ENCODE data around the gene MMEL1.

MMEL1 gene

GRCh38 chr1:2595261-2595811 lies 37.5 kb downstream of the MMEL1 start:
- DNase-seq (ENCODE audit: low spot score), result no peak
- peak overlapping the region; percentile 58 for H3K23ac ChIP-seq (ENCODE audit: low read depth, low read length, poor library complexity)

GRCh38 chr1:2594641-2595131 lies 38.1 kb downstream of the MMEL1 start:
- Histone ChIP-seq H2BK120ac (ENCODE audit: low read depth, low read length) (peak overlapping the region; percentile 72), H3K4me3 (ENCODE audit: low read length in 2 of 2) (peak overlapping the region in 1 of 2 donors; percentile 38), H3K4me2 (ENCODE audit: insufficient read depth, low read length, poor library complexity, severe bottlenecking) (no peak overlapping the region), H2BK12ac (ENCODE audit: low read length) (peak overlapping the region; percentile 58), H3K4ac (ENCODE audit: low read length) (no peak overlapping the region), H4K8ac (ENCODE audit: low read depth, low read length) (no peak overlapping the region), H3K9ac (ENCODE audit: low read depth, low read length, poor library complexity) (no peak overlapping the region), H3K14ac (ENCODE audit: low read length) (peak overlapping the region; percentile 38), H2AK5ac (ENCODE audit: low read depth, low read length) (peak overlapping the region; percentile 84), H2BK5ac (ENCODE audit: low read length) (peak overlapping the region; percentile 53), H3K4me1 (ENCODE audit: control insufficient read depth in 2 of 2, insufficient read depth in 1 of 2, low read depth in 1 of 2, low read length in 2 of 2) (no peaks in the 10 kb centered on the region), H3K36me3 (replicated peaks in 1 of 2; ENCODE audit: control insufficient read depth in 2 of 2, insufficient read depth in 2 of 2, low read length in 2 of 2) (peaks cover 1 to 2% of the 10 kb centered on the region in 2 donors), H3K9me3 (replicated peaks in 1 of 2; ENCODE audit: control insufficient read depth in 2 of 2, insufficient read depth in 1 of 2, low read depth in 1 of 2, low read length in 2 of 2) (peaks cover 0 to 11% of the 10 kb centered on the region in 2 donors), H2AFZ (ENCODE audit: low read length) (no peak overlapping the region), H2BK15ac (ENCODE audit: low read length) (peak overlapping the region; percentile 91), H3K79me1 (ENCODE audit: low read depth, low read length) (no peaks in the 10 kb centered on the region), H3K18ac (ENCODE audit: low read length) (no peak overlapping the region), H3K27me3 (ENCODE audit: control insufficient read depth in 3 of 3, insufficient read depth in 3 of 3, low read depth in 1 of 3, low read length in 3 of 3) (peaks cover 0 to 21% (median 0%) of the 10 kb centered on the region in 3 experiments), H3K23ac (ENCODE audit: low read depth, low read length, poor library complexity) (peak overlapping the region; percentile 58), H3K27ac (replicated peaks; ENCODE audit: low read length) (no peak overlapping the region), H4K91ac (ENCODE audit: low read depth, low read length, poor library complexity) (no peak overlapping the region)
- no CpG with 5 or more reads among the region's 17 CpGs for WGBS, 2 donors (ENCODE audit: extremely low coverage in 2 of 2, insufficient read length in 2 of 2, insufficient replicate concordance in 1 of 2)
- DNase-seq (ENCODE audit: low spot score), result no peak

More at GRCh38 chr1:2595261-2595811, 37.5 kb downstream of the MMEL1 start:
- Histone ChIP-seq H2BK15ac (ENCODE audit: low read length) (peak overlapping the region; percentile 91), H3K27me3 (ENCODE audit: control insufficient read depth in 3 of 3, insufficient read depth in 3 of 3, low read depth in 1 of 3, low read length in 3 of 3) (peaks cover 0 to 21% (median 0%) of the 10 kb centered on the region in 3 experiments), H2AK5ac (ENCODE audit: low read depth, low read length) (peak overlapping the region; percentile 84), H4K8ac (ENCODE audit: low read depth, low read length) (no peak overlapping the region), H4K91ac (ENCODE audit: low read depth, low read length, poor library complexity) (no peak overlapping the region), H3K9ac (ENCODE audit: low read depth, low read length, poor library complexity) (no peak overlapping the region), H2BK120ac (ENCODE audit: low read depth, low read length) (no peak overlapping the region), H3K4me2 (ENCODE audit: insufficient read depth, low read length, poor library complexity, severe bottlenecking) (no peak overlapping the region), H3K79me1 (ENCODE audit: low read depth, low read length) (no peaks in the 10 kb centered on the region), H2BK5ac (ENCODE audit: low read length) (peak overlapping the region; percentile 39), H3K18ac (ENCODE audit: low read length) (peak overlapping the region; percentile 64), H3K4me1 (ENCODE audit: control insufficient read depth in 2 of 2, insufficient read depth in 1 of 2, low read depth in 1 of 2, low read length in 2 of 2) (no peaks in the 10 kb centered on the region), H2BK12ac (ENCODE audit: low read length) (no peak overlapping the region), H2AFZ (ENCODE audit: low read length) (no peak overlapping the region), H3K4ac (ENCODE audit: low read length) (no peak overlapping the region), H3K9me3 (replicated peaks in 1 of 2; ENCODE audit: control insufficient read depth in 2 of 2, insufficient read depth in 1 of 2, low read depth in 1 of 2, low read length in 2 of 2) (peaks cover 0 to 11% of the 10 kb centered on the region in 2 donors), H3K27ac (replicated peaks; ENCODE audit: low read length) (no peak overlapping the region), H3K14ac (ENCODE audit: low read length) (peak overlapping the region; percentile 56), H3K36me3 (replicated peaks in 1 of 2; ENCODE audit: control insufficient read depth in 2 of 2, insufficient read depth in 2 of 2, low read length in 2 of 2) (no peaks in the 10 kb centered on the region), H3K4me3 (ENCODE audit: low read length in 2 of 2) (no peak overlapping the region)
- no CpG with 5 or more reads among the region's 19 CpGs for WGBS, 2 donors (ENCODE audit: extremely low coverage in 2 of 2, insufficient read length in 2 of 2, insufficient replicate concordance in 1 of 2)

GRCh38 chr1:2594001-2594640 lies 38.7 kb downstream of the MMEL1 start:
- Histone ChIP-seq H3K9ac (ENCODE audit: low read depth, low read length, poor library complexity) (no peak overlapping the region), H3K36me3 (replicated peaks in 1 of 2; ENCODE audit: control insufficient read depth in 2 of 2, insufficient read depth in 2 of 2, low read length in 2 of 2) (peaks cover 6 to 7% of the 10 kb centered on the region in 2 donors), H3K4ac (ENCODE audit: low read length) (no peak overlapping the region), H2AK5ac (ENCODE audit: low read depth, low read length) (peak overlapping the region; percentile 84), H3K9me3 (replicated peaks in 1 of 2; ENCODE audit: control insufficient read depth in 2 of 2, insufficient read depth in 1 of 2, low read depth in 1 of 2, low read length in 2 of 2) (peaks cover 0 to 14% of the 10 kb centered on the region in 2 donors), H3K4me1 (ENCODE audit: control insufficient read depth in 2 of 2, insufficient read depth in 1 of 2, low read depth in 1 of 2, low read length in 2 of 2) (no peaks in the 10 kb centered on the region), H3K18ac (ENCODE audit: low read length) (no peak overlapping the region), H3K4me2 (ENCODE audit: insufficient read depth, low read length, poor library complexity, severe bottlenecking) (no peak overlapping the region), H3K4me3 (ENCODE audit: low read length in 2 of 2) (no peak overlapping the region), H3K27ac (replicated peaks; ENCODE audit: low read length) (no peak overlapping the region), H2BK15ac (ENCODE audit: low read length) (no peak overlapping the region), H3K14ac (ENCODE audit: low read length) (peak overlapping the region; percentile 38), H4K8ac (ENCODE audit: low read depth, low read length) (no peak overlapping the region), H3K27me3 (ENCODE audit: control insufficient read depth in 3 of 3, insufficient read depth in 3 of 3, low read depth in 1 of 3, low read length in 3 of 3) (peaks cover 0 to 21% (median 0%) of the 10 kb centered on the region in 3 experiments), H3K79me1 (ENCODE audit: low read depth, low read length) (peaks cover 3% of the 10 kb centered on the region), H4K91ac (ENCODE audit: low read depth, low read length, poor library complexity) (no peak overlapping the region), H2BK120ac (ENCODE audit: low read depth, low read length) (peak overlapping the region; percentile 72), H2BK5ac (ENCODE audit: low read length) (peak overlapping the region; percentile 53), H2BK12ac (ENCODE audit: low read length) (peak overlapping the region; percentile 58), H3K23ac (ENCODE audit: low read depth, low read length, poor library complexity) (peak overlapping the region; percentile 91), H2AFZ (ENCODE audit: low read length) (no peak overlapping the region)
- no CpG with 5 or more reads among the region's 20 CpGs for WGBS, 2 donors (ENCODE audit: extremely low coverage in 2 of 2, insufficient read length in 2 of 2, insufficient replicate concordance in 1 of 2)
- no peak for DNase-seq (ENCODE audit: low spot score)

GRCh38 chr1:2593251-2593878 lies 39.5 kb downstream of the MMEL1 start:
- Histone ChIP-seq H4K91ac (ENCODE audit: low read depth, low read length, poor library complexity) (no peak overlapping the region), H2BK12ac (ENCODE audit: low read length) (no peak overlapping the region), H2AK5ac (ENCODE audit: low read depth, low read length) (peak overlapping the region; percentile 63), H2BK120ac (ENCODE audit: low read depth, low read length) (no peak overlapping the region), H3K36me3 (replicated peaks in 1 of 2; ENCODE audit: control insufficient read depth in 2 of 2, insufficient read depth in 2 of 2, low read length in 2 of 2) (peaks cover 7 to 9% of the 10 kb centered on the region in 2 donors), H3K27ac (replicated peaks; ENCODE audit: low read length) (no peak overlapping the region), H3K9ac (ENCODE audit: low read depth, low read length, poor library complexity) (no peak overlapping the region), H3K4ac (ENCODE audit: low read length) (no peak overlapping the region), H3K4me3 (ENCODE audit: low read length in 2 of 2) (no peak overlapping the region), H3K14ac (ENCODE audit: low read length) (no peak overlapping the region), H2BK5ac (ENCODE audit: low read length) (no peak overlapping the region), H4K8ac (ENCODE audit: low read depth, low read length) (no peak overlapping the region), H3K79me1 (ENCODE audit: low read depth, low read length) (peaks cover 3% of the 10 kb centered on the region), H2BK15ac (ENCODE audit: low read length) (peak overlapping the region; percentile 37), H3K23ac (ENCODE audit: low read depth, low read length, poor library complexity) (no peak overlapping the region), H3K9me3 (replicated peaks in 1 of 2; ENCODE audit: control insufficient read depth in 2 of 2, insufficient read depth in 1 of 2, low read depth in 1 of 2, low read length in 2 of 2) (peaks cover 0 to 14% of the 10 kb centered on the region in 2 donors), H3K27me3 (ENCODE audit: control insufficient read depth in 3 of 3, insufficient read depth in 3 of 3, low read depth in 1 of 3, low read length in 3 of 3) (peaks cover 0 to 21% (median 0%) of the 10 kb centered on the region in 3 experiments), H3K18ac (ENCODE audit: low read length) (peak overlapping the region; percentile 76), H3K4me2 (ENCODE audit: insufficient read depth, low read length, poor library complexity, severe bottlenecking) (no peak overlapping the region), H3K4me1 (ENCODE audit: control insufficient read depth in 2 of 2, insufficient read depth in 1 of 2, low read depth in 1 of 2, low read length in 2 of 2) (no peaks in the 10 kb centered on the region), H2AFZ (ENCODE audit: low read length) (no peak overlapping the region)
- no CpG with 5 or more reads among the region's 26 CpGs for WGBS, 2 donors (ENCODE audit: extremely low coverage in 2 of 2, insufficient read length in 2 of 2, insufficient replicate concordance in 1 of 2)
- no peak for DNase-seq (ENCODE audit: low spot score)

Measured in neuronal stem cell (in vitro differentiated cells).